Ascending aorta (tissue), 2 donors: Measurements from ENCODE around the gene IL15. TPM values are rescaled to one million over a fixed set of nuclear protein-coding genes. Genes with fewer than 3 reads are reported as not detected.

ENCODE experiments used
- DNase-seq, 2 donors: peaks; one replicate each; pipeline ENCODE4 v3.0.0-alpha.2; 2019; ENCODE audit warnings: low spot score in 2 of 2
- H3K27ac ChIP-seq, 2 donors: fragments of 200-600 bp; sonication (generic); one replicate each; pipeline ENCODE4 v1.5.1; 2016 to 2017; ENCODE audit warnings: mild to moderate bottlenecking in 1 of 2
- H3K27me3 ChIP-seq: fragments of 200-600 bp; sonication (generic); one replicate; pipeline ENCODE4 v1.5.1; 2017
- H3K36me3 ChIP-seq, 2 donors: fragments of 200-600 bp; sonication (generic); one replicate each; pipeline ENCODE4 v1.5.1; 2016
- H3K4me1 ChIP-seq, 2 donors: fragments of 200-600 bp; sonication (generic); one replicate each; pipeline ENCODE4 v1.5.1; 2016 to 2017; ENCODE audit warnings: mild to moderate bottlenecking in 1 of 2
- H3K4me3 ChIP-seq, 2 donors: fragments of 200-600 bp; sonication (generic); one replicate each; pipeline ENCODE4 v1.5.1; 2016 to 2017; ENCODE audit warnings: mild to moderate bottlenecking in 1 of 2
- H3K9me3 ChIP-seq, 2 donors: fragments of 200-600 bp; sonication (generic); one replicate each; pipeline ENCODE4 v1.5.1; 2016
- CTCF ChIP-seq, 3 experiments: fragments of 200-600 bp in 2 of 3; fragments of 450-650 bp in 1 of 3; sonication (generic) in 2 of 3; IDR thresholded peaks; one replicate each; pipeline ENCODE4 v1.5.1; 2016 to 2019; ENCODE audit warnings: antibody characterized with exemption in 3 of 3, mild to moderate bottlenecking in 1 of 3, moderate library complexity in 1 of 3
- intact Hi-C: fragments of 100-400 bp; cut with DNase I; formaldehyde crosslinking; loops from one replicate; pipeline ENCODE4 v1.15.1; 2023
- total RNA-seq: library from RNA; depleted of rRNA; stranded (reverse); fragments of >200 nt; gene quantifications from one replicate; pipeline ENCODE4 v1.1.0, GENCODE V29; 2016

IL15 gene
- total RNA-seq, 1 donor from 2014 or later = 11.5 TPM

DNA sequence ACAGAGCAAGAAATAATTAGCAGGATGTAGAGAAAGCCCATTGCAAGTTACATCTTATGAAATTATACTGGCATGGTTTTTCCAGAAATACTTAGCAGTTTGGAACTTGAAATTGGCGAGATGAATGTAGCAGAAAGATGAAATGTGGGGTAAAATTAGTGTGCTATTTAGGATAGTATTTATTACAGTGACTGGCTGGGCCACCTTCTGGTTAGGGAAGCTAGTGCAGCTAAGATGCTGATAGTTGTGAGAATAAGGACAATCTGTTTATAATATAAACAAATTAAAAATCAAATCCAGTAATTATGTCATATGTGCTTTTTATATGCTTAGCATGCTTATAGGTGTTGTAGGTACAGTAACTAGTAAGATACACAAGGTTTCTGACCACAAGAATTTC, 74.8 kb downstream of the IL15 start:
- no peaks in the 10 kb centered on the region for H3K4me1 ChIP-seq
- intact Hi-C loops = loop anchor here (2.0 to 10.0 kb wide), 3 partner anchors 364 to 546 kb away; no protein-coding TSS in a partner anchor
- no peak for DNase-seq
- peaks cover 0 to 9% of the 10 kb centered on the region in 2 donors for H3K9me3 ChIP-seq
- H3K27me3 ChIP-seq = no peaks in the 10 kb centered on the region
- peak; percentile 38 to 65 (median 48) for TF ChIP-seq CTCF (IDR thresholded peaks at IDR 0.05)
- H3K4me3 ChIP-seq = no peak overlapping the region
- no peaks in the 10 kb centered on the region for H3K36me3 ChIP-seq
- no peak overlapping the region for H3K27ac ChIP-seq

GRCh38 chr4:141713185-141713584, 76.8 kb downstream of the IL15 start:
- H3K27ac ChIP-seq = no peak overlapping the region
- no peak for TF ChIP-seq CTCF (IDR thresholded peaks at IDR 0.05)
- no peaks in the 10 kb centered on the region for H3K4me1 ChIP-seq
- intact Hi-C loops = loop anchor here (10.0 kb wide), 1 partner anchor 548 kb away; no protein-coding TSS in a partner anchor
- no peaks in the 10 kb centered on the region for H3K27me3 ChIP-seq
- no peak overlapping the region for H3K4me3 ChIP-seq
- no peak for DNase-seq
- no peaks in the 10 kb centered on the region for H3K36me3 ChIP-seq
- H3K9me3 ChIP-seq = no peaks in the 10 kb centered on the region

GRCh38 chr4:141713771-141714445, 77.5 kb downstream of the IL15 start:
- Histone ChIP-seq H3K4me1 (no peaks in the 10 kb centered on the region), H3K27ac (no peak overlapping the region), H3K9me3 (no peaks in the 10 kb centered on the region), H3K36me3 (no peaks in the 10 kb centered on the region), H3K4me3 (no peak overlapping the region), H3K27me3 (no peaks in the 10 kb centered on the region)
- intact Hi-C loops = loop anchor here (10.0 kb wide), 1 partner anchor 549 kb away; no protein-coding TSS in a partner anchor
- TF ChIP-seq CTCF (IDR thresholded peaks at IDR 0.05) = no peak
- no peak for DNase-seq

- Histone ChIP-seq H3K4me3 (no peak overlapping the region), H3K36me3 (peaks cover 0 to 6% of the 10 kb centered on the region in 2 donors), H3K4me1 (no peaks in the 10 kb centered on the region), H3K9me3 (no peaks in the 10 kb centered on the region), H3K27me3 (no peaks in the 10 kb centered on the region), H3K27ac (no peak overlapping the region)
- DNase-seq = no peak
- intact Hi-C loops = loop anchor here (10.0 kb wide), 1 partner anchor 555 kb away; no protein-coding TSS in a partner anchor
- TF ChIP-seq CTCF (IDR thresholded peaks at IDR 0.05) = no peak
These were observed 83.2 kb downstream of the IL15 start for GRCh38 chr4:141719585-141719984.

- H3K4me3 ChIP-seq = no peak overlapping the region
- no peak for TF ChIP-seq CTCF (IDR thresholded peaks at IDR 0.05)
- H3K27ac ChIP-seq = no peak overlapping the region
- no peaks in the 10 kb centered on the region for H3K9me3 ChIP-seq
- intact Hi-C loops = no loop called here
- H3K27me3 ChIP-seq = no peaks in the 10 kb centered on the region
- H3K36me3 ChIP-seq = peaks cover 0 to 6% of the 10 kb centered on the region in 2 donors
- no peak for DNase-seq
- no peaks in the 10 kb centered on the region for H3K4me1 ChIP-seq
These were observed 84.8 kb downstream of the IL15 start for GRCh38 chr4:141721174-141721573.
